Measurements from ENCODE around the gene SLC35F6. TPM values are rescaled to one million over a fixed set of nuclear protein-coding genes. Genes with fewer than 3 reads are reported as not detected.
A peak's percentile ranks its signal among the peaks of the same experiment; 100 is the strongest.

The SLC35F6 gene
- total and polyA plus RNA-seq, 9 of the 15 experiments (the other 6 are each of a cell fraction or from before 2014, with no cell fraction given), result 11.9 to 47.3 (median 22.5) TPM

- TF ChIP-seq, protein P1, sequence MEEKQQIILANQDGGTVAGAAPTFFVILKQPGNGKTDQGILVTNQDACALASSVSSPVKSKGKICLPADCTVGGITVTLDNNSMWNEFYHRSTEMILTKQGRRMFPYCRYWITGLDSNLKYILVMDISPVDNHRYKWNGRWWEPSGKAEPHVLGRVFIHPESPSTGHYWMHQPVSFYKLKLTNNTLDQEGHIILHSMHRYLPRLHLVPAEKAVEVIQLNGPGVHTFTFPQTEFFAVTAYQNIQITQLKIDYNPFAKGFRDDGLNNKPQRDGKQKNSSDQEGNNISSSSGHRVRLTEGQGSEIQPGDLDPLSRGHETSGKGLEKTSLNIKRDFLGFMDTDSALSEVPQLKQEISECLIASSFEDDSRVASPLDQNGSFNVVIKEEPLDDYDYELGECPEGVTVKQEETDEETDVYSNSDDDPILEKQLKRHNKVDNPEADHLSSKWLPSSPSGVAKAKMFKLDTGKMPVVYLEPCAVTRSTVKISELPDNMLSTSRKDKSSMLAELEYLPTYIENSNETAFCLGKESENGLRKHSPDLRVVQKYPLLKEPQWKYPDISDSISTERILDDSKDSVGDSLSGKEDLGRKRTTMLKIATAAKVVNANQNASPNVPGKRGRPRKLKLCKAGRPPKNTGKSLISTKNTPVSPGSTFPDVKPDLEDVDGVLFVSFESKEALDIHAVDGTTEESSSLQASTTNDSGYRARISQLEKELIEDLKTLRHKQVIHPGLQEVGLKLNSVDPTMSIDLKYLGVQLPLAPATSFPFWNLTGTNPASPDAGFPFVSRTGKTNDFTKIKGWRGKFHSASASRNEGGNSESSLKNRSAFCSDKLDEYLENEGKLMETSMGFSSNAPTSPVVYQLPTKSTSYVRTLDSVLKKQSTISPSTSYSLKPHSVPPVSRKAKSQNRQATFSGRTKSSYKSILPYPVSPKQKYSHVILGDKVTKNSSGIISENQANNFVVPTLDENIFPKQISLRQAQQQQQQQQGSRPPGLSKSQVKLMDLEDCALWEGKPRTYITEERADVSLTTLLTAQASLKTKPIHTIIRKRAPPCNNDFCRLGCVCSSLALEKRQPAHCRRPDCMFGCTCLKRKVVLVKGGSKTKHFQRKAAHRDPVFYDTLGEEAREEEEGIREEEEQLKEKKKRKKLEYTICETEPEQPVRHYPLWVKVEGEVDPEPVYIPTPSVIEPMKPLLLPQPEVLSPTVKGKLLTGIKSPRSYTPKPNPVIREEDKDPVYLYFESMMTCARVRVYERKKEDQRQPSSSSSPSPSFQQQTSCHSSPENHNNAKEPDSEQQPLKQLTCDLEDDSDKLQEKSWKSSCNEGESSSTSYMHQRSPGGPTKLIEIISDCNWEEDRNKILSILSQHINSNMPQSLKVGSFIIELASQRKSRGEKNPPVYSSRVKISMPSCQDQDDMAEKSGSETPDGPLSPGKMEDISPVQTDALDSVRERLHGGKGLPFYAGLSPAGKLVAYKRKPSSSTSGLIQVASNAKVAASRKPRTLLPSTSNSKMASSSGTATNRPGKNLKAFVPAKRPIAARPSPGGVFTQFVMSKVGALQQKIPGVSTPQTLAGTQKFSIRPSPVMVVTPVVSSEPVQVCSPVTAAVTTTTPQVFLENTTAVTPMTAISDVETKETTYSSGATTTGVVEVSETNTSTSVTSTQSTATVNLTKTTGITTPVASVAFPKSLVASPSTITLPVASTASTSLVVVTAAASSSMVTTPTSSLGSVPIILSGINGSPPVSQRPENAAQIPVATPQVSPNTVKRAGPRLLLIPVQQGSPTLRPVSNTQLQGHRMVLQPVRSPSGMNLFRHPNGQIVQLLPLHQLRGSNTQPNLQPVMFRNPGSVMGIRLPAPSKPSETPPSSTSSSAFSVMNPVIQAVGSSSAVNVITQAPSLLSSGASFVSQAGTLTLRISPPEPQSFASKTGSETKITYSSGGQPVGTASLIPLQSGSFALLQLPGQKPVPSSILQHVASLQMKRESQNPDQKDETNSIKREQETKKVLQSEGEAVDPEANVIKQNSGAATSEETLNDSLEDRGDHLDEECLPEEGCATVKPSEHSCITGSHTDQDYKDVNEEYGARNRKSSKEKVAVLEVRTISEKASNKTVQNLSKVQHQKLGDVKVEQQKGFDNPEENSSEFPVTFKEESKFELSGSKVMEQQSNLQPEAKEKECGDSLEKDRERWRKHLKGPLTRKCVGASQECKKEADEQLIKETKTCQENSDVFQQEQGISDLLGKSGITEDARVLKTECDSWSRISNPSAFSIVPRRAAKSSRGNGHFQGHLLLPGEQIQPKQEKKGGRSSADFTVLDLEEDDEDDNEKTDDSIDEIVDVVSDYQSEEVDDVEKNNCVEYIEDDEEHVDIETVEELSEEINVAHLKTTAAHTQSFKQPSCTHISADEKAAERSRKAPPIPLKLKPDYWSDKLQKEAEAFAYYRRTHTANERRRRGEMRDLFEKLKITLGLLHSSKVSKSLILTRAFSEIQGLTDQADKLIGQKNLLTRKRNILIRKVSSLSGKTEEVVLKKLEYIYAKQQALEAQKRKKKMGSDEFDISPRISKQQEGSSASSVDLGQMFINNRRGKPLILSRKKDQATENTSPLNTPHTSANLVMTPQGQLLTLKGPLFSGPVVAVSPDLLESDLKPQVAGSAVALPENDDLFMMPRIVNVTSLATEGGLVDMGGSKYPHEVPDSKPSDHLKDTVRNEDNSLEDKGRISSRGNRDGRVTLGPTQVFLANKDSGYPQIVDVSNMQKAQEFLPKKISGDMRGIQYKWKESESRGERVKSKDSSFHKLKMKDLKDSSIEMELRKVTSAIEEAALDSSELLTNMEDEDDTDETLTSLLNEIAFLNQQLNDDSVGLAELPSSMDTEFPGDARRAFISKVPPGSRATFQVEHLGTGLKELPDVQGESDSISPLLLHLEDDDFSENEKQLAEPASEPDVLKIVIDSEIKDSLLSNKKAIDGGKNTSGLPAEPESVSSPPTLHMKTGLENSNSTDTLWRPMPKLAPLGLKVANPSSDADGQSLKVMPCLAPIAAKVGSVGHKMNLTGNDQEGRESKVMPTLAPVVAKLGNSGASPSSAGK (IDR thresholded peaks at IDR 0.05), result peak; percentile 91
- no peak for TF ChIP-seq MXD1 (CRISPR knock-in tag; IDR thresholded peaks at IDR 0.05; ENCODE audit: borderline replicate concordance, poor library complexity, severe bottlenecking)
- peak in 1 of 2 experiments; percentile 22; a peak in 1 of 4 replicates for TF ChIP-seq MAZ (CRISPR knock-in tag; conservative IDR thresholded peaks at IDR 0.05 in 1 of 2, IDR thresholded peaks at IDR 0.05 in 1 of 2)
- no peak for TF ChIP-seq TSHZ1 (CRISPR knock-in tag; IDR thresholded peaks at IDR 0.05)
- no peak for TF ChIP-seq E2F4 (CRISPR knock-in tag; IDR thresholded peaks at IDR 0.05; ENCODE audit: low read depth)
- TF ChIP-seq BACH1 (tag; IDR thresholded peaks at IDR 0.05), result peak; percentile 92
Measured at GRCh38 chr2:26723991-26724750, 39.9 kb upstream of the SLC35F6 start (continued).

All from K562 (cell line).